Activated CD8-positive, alpha-beta memory T cell treated with anti-CD3 and anti-CD28 coated beads, Interleukin-2, amount 50 U/mL, for 4 hours (primary cell): ENCODE data around the gene SLPI.

ENCODE experiments used
- DNase-seq: peaks from one replicate; pipeline ENCODE4 v3.0.0-alpha.2; 2020

Gene SLPI

GRCh38 chr20:45211569-45212474, 42.5 kb downstream of the SLPI start:
- DNase-seq, result no peak

- DNase-seq, result no peak
These were observed 44.4 kb downstream of the SLPI start for GRCh38 chr20:45209924-45210323.

- no peak for DNase-seq
These were observed 47.6 kb downstream of the SLPI start, which contains the start of gene SEMG1 for GRCh38 chr20:45206725-45207124. SEMG1 (plus strand) TSS chr20:45207033; CDS start chr20:45207054, 21 bp downstream.
